ENCODE results near the gene ADAMTS17.

The ADAMTS17 gene

GRCh38 chr15:100269831-100270230 lies 71.9 kb downstream of the ADAMTS17 start:
- peaks cover 96% of the 10 kb centered on the region for H3K36me3 ChIP-seq (ENCODE audit: insufficient read depth, low read length)
- no peak overlapping the region for H3K4me3 ChIP-seq (ENCODE audit: low read depth in 1 of 2, low read length in 2 of 2)
- no peak overlapping the region for H3K27ac ChIP-seq (ENCODE audit: low read length)
- H3K9me3 ChIP-seq (ENCODE audit: insufficient read depth, low read length, severe bottlenecking): peaks cover 46% of the 10 kb centered on the region
- peaks cover 7% of the 10 kb centered on the region; the same call in 1 of the 2 replicates for H4K20me1 ChIP-seq (ENCODE audit: insufficient read depth, low read length)
- H3K4me2 ChIP-seq (ENCODE audit: insufficient read depth, low read length): no peak overlapping the region
- no peak for TF ChIP-seq EZH2 (IDR thresholded peaks at IDR 0.05; ENCODE audit: borderline replicate concordance, low read depth, low read length, severe bottlenecking)
- TF ChIP-seq, protein P1, sequence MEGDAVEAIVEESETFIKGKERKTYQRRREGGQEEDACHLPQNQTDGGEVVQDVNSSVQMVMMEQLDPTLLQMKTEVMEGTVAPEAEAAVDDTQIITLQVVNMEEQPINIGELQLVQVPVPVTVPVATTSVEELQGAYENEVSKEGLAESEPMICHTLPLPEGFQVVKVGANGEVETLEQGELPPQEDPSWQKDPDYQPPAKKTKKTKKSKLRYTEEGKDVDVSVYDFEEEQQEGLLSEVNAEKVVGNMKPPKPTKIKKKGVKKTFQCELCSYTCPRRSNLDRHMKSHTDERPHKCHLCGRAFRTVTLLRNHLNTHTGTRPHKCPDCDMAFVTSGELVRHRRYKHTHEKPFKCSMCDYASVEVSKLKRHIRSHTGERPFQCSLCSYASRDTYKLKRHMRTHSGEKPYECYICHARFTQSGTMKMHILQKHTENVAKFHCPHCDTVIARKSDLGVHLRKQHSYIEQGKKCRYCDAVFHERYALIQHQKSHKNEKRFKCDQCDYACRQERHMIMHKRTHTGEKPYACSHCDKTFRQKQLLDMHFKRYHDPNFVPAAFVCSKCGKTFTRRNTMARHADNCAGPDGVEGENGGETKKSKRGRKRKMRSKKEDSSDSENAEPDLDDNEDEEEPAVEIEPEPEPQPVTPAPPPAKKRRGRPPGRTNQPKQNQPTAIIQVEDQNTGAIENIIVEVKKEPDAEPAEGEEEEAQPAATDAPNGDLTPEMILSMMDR (IDR thresholded peaks at IDR 0.05; ENCODE audit: borderline replicate concordance, extremely low read depth, low read length, poor library complexity, severe bottlenecking): no peak
- peaks cover 79% of the 10 kb centered on the region for H3K79me2 ChIP-seq (ENCODE audit: insufficient read depth, low read length)
- no peak overlapping the region for H2AFZ ChIP-seq (ENCODE audit: low read depth, low read length)
- no peaks in the 10 kb centered on the region for H3K27me3 ChIP-seq (ENCODE audit: insufficient read depth, low read length, poor library complexity)
- ATAC-seq (ENCODE audit: insufficient read depth, low read depth) (no peak), DNase-seq (no peak)
- no peak overlapping the region for H3K9ac ChIP-seq (ENCODE audit: low read depth, low read length)
- H3K4me1 ChIP-seq (ENCODE audit: insufficient read depth, low read length): no peaks in the 10 kb centered on the region

- no peak overlapping the region for H3K4me2 ChIP-seq (ENCODE audit: insufficient read depth, low read length)
- no peak overlapping the region for H3K4me3 ChIP-seq (ENCODE audit: low read depth in 1 of 2, low read length in 2 of 2)
- peak overlapping the region; percentile 51; the same call in 1 of the 2 replicates for H3K27ac ChIP-seq (ENCODE audit: low read length)
- peaks cover 19% of the 10 kb centered on the region for H3K9me3 ChIP-seq (ENCODE audit: insufficient read depth, low read length, severe bottlenecking)
- ATAC-seq (ENCODE audit: insufficient read depth, low read depth) (no peak), DNase-seq (no peak)
- H3K9ac ChIP-seq (ENCODE audit: low read depth, low read length): no peak overlapping the region
- peaks cover 90% of the 10 kb centered on the region for H3K36me3 ChIP-seq (ENCODE audit: insufficient read depth, low read length)
- H2AFZ ChIP-seq (ENCODE audit: low read depth, low read length): no peak overlapping the region
- H4K20me1 ChIP-seq (ENCODE audit: insufficient read depth, low read length): peaks cover 7% of the 10 kb centered on the region
- no peak for TF ChIP-seq EZH2 (IDR thresholded peaks at IDR 0.05; ENCODE audit: borderline replicate concordance, low read depth, low read length, severe bottlenecking)
- TF ChIP-seq, protein P1 (IDR thresholded peaks at IDR 0.05; ENCODE audit: borderline replicate concordance, extremely low read depth, low read length, poor library complexity, severe bottlenecking): no peak
- H3K4me1 ChIP-seq (ENCODE audit: insufficient read depth, low read length): peaks cover 9% of the 10 kb centered on the region; the same call in 1 of the 2 replicates
- peaks cover 88% of the 10 kb centered on the region for H3K79me2 ChIP-seq (ENCODE audit: insufficient read depth, low read length)
- no peaks in the 10 kb centered on the region for H3K27me3 ChIP-seq (ENCODE audit: insufficient read depth, low read length, poor library complexity)
Measured at GRCh38 chr15:100266166-100266565, 75.6 kb downstream of the ADAMTS17 start.

GRCh38 chr15:100265641-100266035 lies 76.1 kb downstream of the ADAMTS17 start:
- peaks cover 90% of the 10 kb centered on the region for H3K36me3 ChIP-seq (ENCODE audit: insufficient read depth, low read length)
- H3K27me3 ChIP-seq (ENCODE audit: insufficient read depth, low read length, poor library complexity): no peaks in the 10 kb centered on the region
- H3K9me3 ChIP-seq (ENCODE audit: insufficient read depth, low read length, severe bottlenecking): peaks cover 14% of the 10 kb centered on the region
- H3K4me2 ChIP-seq (ENCODE audit: insufficient read depth, low read length): no peak overlapping the region
- peaks cover 9% of the 10 kb centered on the region; the same call in 1 of the 2 replicates for H3K4me1 ChIP-seq (ENCODE audit: insufficient read depth, low read length)
- H2AFZ ChIP-seq (ENCODE audit: low read depth, low read length): no peak overlapping the region
- H4K20me1 ChIP-seq (ENCODE audit: insufficient read depth, low read length): peaks cover 7% of the 10 kb centered on the region
- ATAC-seq (ENCODE audit: insufficient read depth, low read depth) (0 out of 3 replicates have a peak, but pooled peaks have one; percentile 19), DNase-seq (no peak)
- no peak overlapping the region for H3K9ac ChIP-seq (ENCODE audit: low read depth, low read length)
- peaks cover 86% of the 10 kb centered on the region for H3K79me2 ChIP-seq (ENCODE audit: insufficient read depth, low read length)
- H3K4me3 ChIP-seq (ENCODE audit: low read depth in 1 of 2, low read length in 2 of 2): no peak overlapping the region
- peak overlapping the region; percentile 51 for H3K27ac ChIP-seq (ENCODE audit: low read length)
- TF ChIP-seq, protein P1 (IDR thresholded peaks at IDR 0.05; ENCODE audit: borderline replicate concordance, extremely low read depth, low read length, poor library complexity, severe bottlenecking): no peak
- no peak for TF ChIP-seq EZH2 (IDR thresholded peaks at IDR 0.05; ENCODE audit: borderline replicate concordance, low read depth, low read length, severe bottlenecking)
